Measurements from ENCODE around the gene SEMA4F.

- TF ChIP-seq CTCF (conservative IDR thresholded peaks at IDR 0.05 in 1 of 2, IDR thresholded peaks at IDR 0.05 in 1 of 2; ENCODE audit: extremely low read depth in 1 of 2, insufficient read depth in 1 of 2, low read depth in 1 of 2, low read length in 2 of 2) = no peak
- TF ChIP-seq EZH2 (IDR thresholded peaks at IDR 0.05; ENCODE audit: borderline replicate concordance, low read length) = no peak
These were observed 71.2 kb downstream of the SEMA4F start for GRCh38 chr2:74725287-74725686.
